GM21825 (cell line): ENCODE results near the gene FEV.

Source experiments
- ATAC-seq: cut with Tn5 transposase; IDR thresholded peaks from one replicate; pipeline ENCODE4 v1.9.1; 2021; ENCODE audit warnings: mild to moderate bottlenecking, moderate library complexity; ENCODE audit not compliant: unreplicated experiment

FEV gene

GRCh38 chr2:218993345-218994315 lies 8.6 kb upstream of the FEV start, which contains the start of gene CRYBA2:
TSS of gene CRYBA2 (minus strand) at chr2:218993422. CDS start at chr2:218993176, 246 bp downstream.
- no peak for ATAC-seq

- no peak for ATAC-seq
Measured at GRCh38 chr2:218992703-218993344, 7.8 kb upstream of the FEV start.

- ATAC-seq, result no peak
Measured at GRCh38 chr2:218992196-218992595, 7.2 kb upstream of the FEV start.

GRCh38 chr2:218991674-218992168 lies 6.7 kb upstream of the FEV start:
- no peak for ATAC-seq

- no peak for ATAC-seq
Measured at GRCh38 chr2:218990612-218991011, 5.6 kb upstream of the FEV start.

- ATAC-seq, result no peak
Measured at GRCh38 chr2:218990052-218990451, 5.1 kb upstream of the FEV start.

- no peak for ATAC-seq
Measured at GRCh38 chr2:218988650-218989049, 3.7 kb upstream of the FEV start.

GRCh38 chr2:218988164-218988563 lies 3.2 kb upstream of the FEV start:
- ATAC-seq, result no peak

- ATAC-seq, result no peak
Measured at GRCh38 chr2:218986148-218986761, 1.3 kb upstream of the FEV start.

- ATAC-seq, result no peak
Measured at GRCh38 chr2:218985325-218986091, 524 bp upstream of the FEV start.

GRCh38 chr2:218984239-218985020 lies 554 bp downstream of the FEV start:
- no peak for ATAC-seq

GRCh38 chr2:218983934-218984238 lies 1.1 kb downstream of the FEV start:
- ATAC-seq, result no peak

- ATAC-seq, result no peak
Measured at GRCh38 chr2:218983263-218983933, 1.6 kb downstream of the FEV start.

GRCh38 chr2:218982586-218983262 lies 2.3 kb downstream of the FEV start:
- no peak for ATAC-seq

GRCh38 chr2:218981881-218982585 lies 3.0 kb downstream of the FEV start:
- ATAC-seq, result no peak

GRCh38 chr2:218981390-218981880 lies 3.5 kb downstream of the FEV start:
- ATAC-seq, result no peak

- ATAC-seq, result no peak
Measured at GRCh38 chr2:218980735-218981389, 4.1 kb downstream of the FEV start.
